HEK293 (cell line): Measurements from ENCODE around the gene PPP1R14B.

Experiments used
- EGR2 ChIP-seq: fragments of 450-650 bp; formaldehyde crosslinking; IDR thresholded peaks from 2 replicates; pipeline ENCODE4 v1.5.1; 2016; ENCODE audit warnings: low read depth, missing biosample characterization, missing genetic modification characterization
- GLI4 ChIP-seq: fragments of 450-650 bp; formaldehyde crosslinking; IDR thresholded peaks from 2 replicates; pipeline ENCODE4 v1.5.1; 2016; ENCODE audit warnings: missing biosample characterization, missing genetic modification characterization
- IKZF3 ChIP-seq: fragments of 450-650 bp; IDR thresholded peaks from 2 replicates; pipeline ENCODE4 v1.5.0; 2018; ENCODE audit warnings: missing biosample characterization, mild to moderate bottlenecking, missing genetic modification characterization, moderate library complexity
- KLF9 ChIP-seq: fragments of 450-650 bp; formaldehyde crosslinking; IDR thresholded peaks from 2 replicates; pipeline ENCODE4 v1.5.1; 2016; ENCODE audit warnings: missing biosample characterization, missing genetic modification characterization, low read depth
- TRIM28 ChIP-seq: IDR thresholded peaks from 2 replicates; pipeline ENCODE4 v1.6.1; 2011; ENCODE audit warnings: low read length, control low read depth, borderline replicate concordance
- ZBTB48 ChIP-seq: fragments of 450-650 bp; formaldehyde crosslinking; IDR thresholded peaks from 2 replicates; pipeline ENCODE4 v1.5.1; 2016; ENCODE audit warnings: missing biosample characterization, missing genetic modification characterization
- ZEB2 ChIP-seq: fragments of 450-650 bp; formaldehyde crosslinking; IDR thresholded peaks from 2 replicates; pipeline ENCODE4 v1.5.1; 2016; ENCODE audit warnings: missing biosample characterization, missing genetic modification characterization
- ZFP69B ChIP-seq: fragments of 450-650 bp; formaldehyde crosslinking; IDR thresholded peaks from 2 replicates; pipeline ENCODE4 v1.5.1; 2016; ENCODE audit warnings: missing biosample characterization, missing genetic modification characterization
- ZIC2 ChIP-seq: fragments of 450-650 bp; formaldehyde crosslinking; IDR thresholded peaks from 2 replicates; pipeline ENCODE4 v1.5.1; 2016; ENCODE audit warnings: missing biosample characterization, missing genetic modification characterization
- ZNF133 ChIP-seq: fragments of 450-650 bp; formaldehyde crosslinking; IDR thresholded peaks from 2 replicates; pipeline ENCODE4 v1.5.1; 2016; ENCODE audit warnings: missing biosample characterization, missing genetic modification characterization
- ZNF16 ChIP-seq: fragments of 450-650 bp; formaldehyde crosslinking; IDR thresholded peaks from 2 replicates; pipeline ENCODE4 v1.5.1; 2016; ENCODE audit warnings: low read depth, missing biosample characterization, missing genetic modification characterization
- ZNF19 ChIP-seq: fragments of 450-650 bp; formaldehyde crosslinking; IDR thresholded peaks from 2 replicates; pipeline ENCODE4; 2016; ENCODE audit warnings: missing biosample characterization, missing genetic modification characterization, low read depth
- ZNF214 ChIP-seq: fragments of 450-650 bp; formaldehyde crosslinking; IDR thresholded peaks from 2 replicates; pipeline ENCODE4 v1.5.1; 2017; ENCODE audit warnings: missing biosample characterization, mild to moderate bottlenecking, missing genetic modification characterization, borderline replicate concordance
- ZNF501 ChIP-seq: fragments of 450-650 bp; formaldehyde crosslinking; IDR thresholded peaks from 2 replicates; pipeline ENCODE4 v1.5.1; 2016; ENCODE audit warnings: missing biosample characterization, missing genetic modification characterization
- ZNF521 ChIP-seq: fragments of 450-650 bp; formaldehyde crosslinking; IDR thresholded peaks from 2 replicates; pipeline ENCODE4 v1.5.1; 2017; ENCODE audit warnings: missing biosample characterization, mild to moderate bottlenecking, missing genetic modification characterization
- ZNF548 ChIP-seq: fragments of 450-650 bp; formaldehyde crosslinking; IDR thresholded peaks from 2 replicates; pipeline ENCODE4 v1.5.1; 2016; ENCODE audit warnings: missing biosample characterization, missing genetic modification characterization
- ZNF555 ChIP-seq: fragments of 450-650 bp; formaldehyde crosslinking; conservative IDR thresholded peaks from 2 replicates; pipeline ENCODE4 v1.5.1; 2017; ENCODE audit warnings: missing biosample characterization, mild to moderate bottlenecking, missing genetic modification characterization, inconsistent platforms
- ZNF623 ChIP-seq: fragments of 450-650 bp; formaldehyde crosslinking; IDR thresholded peaks from 2 replicates; pipeline ENCODE4 v1.5.1; 2016; ENCODE audit warnings: missing biosample characterization, missing genetic modification characterization
- ZSCAN23 ChIP-seq: fragments of 450-650 bp; formaldehyde crosslinking; IDR thresholded peaks from 2 replicates; pipeline ENCODE4 v1.5.1; 2016; ENCODE audit warnings: missing biosample characterization, missing genetic modification characterization
- TF ChIP-seq, protein P1 (sequence below): fragments of 450-650 bp; formaldehyde crosslinking; IDR thresholded peaks from 2 replicates; pipeline ENCODE4 v1.5.1; 2016; ENCODE audit warnings: missing biosample characterization, missing genetic modification characterization
- TF ChIP-seq, protein P2 (sequence below): fragments of 450-650 bp; formaldehyde crosslinking; IDR thresholded peaks from 2 replicates; pipeline ENCODE4 v1.5.1; 2016; ENCODE audit warnings: missing biosample characterization, missing genetic modification characterization
- TF ChIP-seq, protein P3 (sequence below): fragments of 450-650 bp; formaldehyde crosslinking; IDR thresholded peaks from 2 replicates; pipeline ENCODE4 v1.5.1; 2016; ENCODE audit warnings: missing biosample characterization, missing genetic modification characterization, borderline replicate concordance
- TF ChIP-seq, protein P4 (sequence below): fragments of 450-650 bp; formaldehyde crosslinking; IDR thresholded peaks from 2 replicates; pipeline ENCODE4 v1.5.1; 2016; ENCODE audit warnings: missing biosample characterization, missing genetic modification characterization
- TF ChIP-seq, protein P5 (sequence below): fragments of 450-650 bp; formaldehyde crosslinking; IDR thresholded peaks from 2 replicates; pipeline ENCODE4 v1.5.1; 2017; ENCODE audit warnings: missing biosample characterization, mild to moderate bottlenecking, missing genetic modification characterization, moderate library complexity
- TF ChIP-seq, protein P6 (sequence below): fragments of 450-650 bp; formaldehyde crosslinking; IDR thresholded peaks from 2 replicates; pipeline ENCODE4 v1.5.1; 2017; ENCODE audit warnings: missing biosample characterization, missing genetic modification characterization

PPP1R14B gene

DNA sequence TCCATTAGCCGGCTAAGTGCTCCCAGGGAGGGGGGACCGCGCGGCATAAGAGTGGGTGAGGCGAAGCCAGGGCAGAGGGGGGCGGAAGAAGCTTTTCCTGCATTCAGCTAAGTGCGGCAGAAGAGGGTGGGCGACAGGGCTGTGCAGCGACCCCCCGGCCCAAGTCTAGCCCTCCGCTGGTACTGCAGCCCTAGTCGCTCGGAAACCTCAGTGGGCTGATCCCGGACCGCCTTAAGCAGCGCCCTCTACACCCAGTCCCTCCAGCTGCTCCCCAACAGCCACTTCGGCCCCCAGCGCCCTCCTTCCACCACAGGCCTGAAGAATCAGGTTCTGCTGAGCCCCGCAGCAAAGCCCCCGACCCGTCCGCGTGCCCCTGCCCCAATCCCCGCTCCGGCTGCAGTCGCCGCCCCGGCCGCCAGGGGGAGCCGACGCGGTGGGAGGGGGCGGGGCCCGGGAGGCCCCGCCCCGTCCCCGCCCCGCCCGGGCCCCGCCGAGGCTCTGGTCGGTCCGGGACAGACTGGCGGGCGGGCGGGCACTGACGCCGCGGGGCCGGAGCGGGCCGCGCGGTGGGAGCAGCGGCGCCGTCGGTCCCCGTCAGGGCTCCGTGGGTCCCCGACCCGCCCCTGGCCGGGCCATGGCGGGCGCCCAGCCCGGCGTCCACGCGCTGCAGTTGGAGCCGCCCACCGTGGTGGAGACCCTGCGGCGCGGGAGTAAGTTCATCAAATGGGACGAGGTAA lies 4.4 kb upstream of the PPP1R14B start, which contains the start of gene PLCB3 (continued):
- TF ChIP-seq, protein P1, sequence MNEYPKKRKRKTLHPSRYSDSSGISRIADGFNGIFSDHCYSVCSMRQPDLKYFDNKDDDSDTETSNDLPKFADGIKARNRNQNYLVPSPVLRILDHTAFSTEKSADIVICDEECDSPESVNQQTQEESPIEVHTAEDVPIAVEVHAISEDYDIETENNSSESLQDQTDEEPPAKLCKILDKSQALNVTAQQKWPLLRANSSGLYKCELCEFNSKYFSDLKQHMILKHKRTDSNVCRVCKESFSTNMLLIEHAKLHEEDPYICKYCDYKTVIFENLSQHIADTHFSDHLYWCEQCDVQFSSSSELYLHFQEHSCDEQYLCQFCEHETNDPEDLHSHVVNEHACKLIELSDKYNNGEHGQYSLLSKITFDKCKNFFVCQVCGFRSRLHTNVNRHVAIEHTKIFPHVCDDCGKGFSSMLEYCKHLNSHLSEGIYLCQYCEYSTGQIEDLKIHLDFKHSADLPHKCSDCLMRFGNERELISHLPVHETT (tag by site-specific recombination), result no peak
- peak; percentile 66 for TF ChIP-seq ZBTB48
- TF ChIP-seq IKZF3 (tag by site-specific recombination), result no peak
- no peak for TF ChIP-seq GLI4 (tag by site-specific recombination)
- TF ChIP-seq ZNF19, result no peak
- TF ChIP-seq ZNF623 (tag by site-specific recombination), result no peak
- no peak for TF ChIP-seq ZEB2 (tag by site-specific recombination)
- peak; percentile 41; the same call in 1 of the 2 replicates for TF ChIP-seq ZFP69B (tag by site-specific recombination)
- 0 out of 2 replicates have a peak, but pooled peaks have one; percentile 3 for TF ChIP-seq ZIC2 (tag by site-specific recombination)
- no peak for TF ChIP-seq TRIM28
- peak; percentile 34; the same call in 1 of the 2 replicates for TF ChIP-seq KLF9
- no peak for TF ChIP-seq ZNF214 (tag by site-specific recombination)
- TF ChIP-seq ZNF548, result no peak
- no peak for TF ChIP-seq ZNF555
- TF ChIP-seq, protein P2, sequence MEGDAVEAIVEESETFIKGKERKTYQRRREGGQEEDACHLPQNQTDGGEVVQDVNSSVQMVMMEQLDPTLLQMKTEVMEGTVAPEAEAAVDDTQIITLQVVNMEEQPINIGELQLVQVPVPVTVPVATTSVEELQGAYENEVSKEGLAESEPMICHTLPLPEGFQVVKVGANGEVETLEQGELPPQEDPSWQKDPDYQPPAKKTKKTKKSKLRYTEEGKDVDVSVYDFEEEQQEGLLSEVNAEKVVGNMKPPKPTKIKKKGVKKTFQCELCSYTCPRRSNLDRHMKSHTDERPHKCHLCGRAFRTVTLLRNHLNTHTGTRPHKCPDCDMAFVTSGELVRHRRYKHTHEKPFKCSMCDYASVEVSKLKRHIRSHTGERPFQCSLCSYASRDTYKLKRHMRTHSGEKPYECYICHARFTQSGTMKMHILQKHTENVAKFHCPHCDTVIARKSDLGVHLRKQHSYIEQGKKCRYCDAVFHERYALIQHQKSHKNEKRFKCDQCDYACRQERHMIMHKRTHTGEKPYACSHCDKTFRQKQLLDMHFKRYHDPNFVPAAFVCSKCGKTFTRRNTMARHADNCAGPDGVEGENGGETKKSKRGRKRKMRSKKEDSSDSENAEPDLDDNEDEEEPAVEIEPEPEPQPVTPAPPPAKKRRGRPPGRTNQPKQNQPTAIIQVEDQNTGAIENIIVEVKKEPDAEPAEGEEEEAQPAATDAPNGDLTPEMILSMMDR (tag by site-specific recombination), result peak; percentile 94
- TF ChIP-seq ZNF133 (tag by site-specific recombination), result no peak
- TF ChIP-seq EGR2 (tag by site-specific recombination), result peak; percentile 48
- TF ChIP-seq ZSCAN23 (tag by site-specific recombination), result no peak
- TF ChIP-seq, protein P3, sequence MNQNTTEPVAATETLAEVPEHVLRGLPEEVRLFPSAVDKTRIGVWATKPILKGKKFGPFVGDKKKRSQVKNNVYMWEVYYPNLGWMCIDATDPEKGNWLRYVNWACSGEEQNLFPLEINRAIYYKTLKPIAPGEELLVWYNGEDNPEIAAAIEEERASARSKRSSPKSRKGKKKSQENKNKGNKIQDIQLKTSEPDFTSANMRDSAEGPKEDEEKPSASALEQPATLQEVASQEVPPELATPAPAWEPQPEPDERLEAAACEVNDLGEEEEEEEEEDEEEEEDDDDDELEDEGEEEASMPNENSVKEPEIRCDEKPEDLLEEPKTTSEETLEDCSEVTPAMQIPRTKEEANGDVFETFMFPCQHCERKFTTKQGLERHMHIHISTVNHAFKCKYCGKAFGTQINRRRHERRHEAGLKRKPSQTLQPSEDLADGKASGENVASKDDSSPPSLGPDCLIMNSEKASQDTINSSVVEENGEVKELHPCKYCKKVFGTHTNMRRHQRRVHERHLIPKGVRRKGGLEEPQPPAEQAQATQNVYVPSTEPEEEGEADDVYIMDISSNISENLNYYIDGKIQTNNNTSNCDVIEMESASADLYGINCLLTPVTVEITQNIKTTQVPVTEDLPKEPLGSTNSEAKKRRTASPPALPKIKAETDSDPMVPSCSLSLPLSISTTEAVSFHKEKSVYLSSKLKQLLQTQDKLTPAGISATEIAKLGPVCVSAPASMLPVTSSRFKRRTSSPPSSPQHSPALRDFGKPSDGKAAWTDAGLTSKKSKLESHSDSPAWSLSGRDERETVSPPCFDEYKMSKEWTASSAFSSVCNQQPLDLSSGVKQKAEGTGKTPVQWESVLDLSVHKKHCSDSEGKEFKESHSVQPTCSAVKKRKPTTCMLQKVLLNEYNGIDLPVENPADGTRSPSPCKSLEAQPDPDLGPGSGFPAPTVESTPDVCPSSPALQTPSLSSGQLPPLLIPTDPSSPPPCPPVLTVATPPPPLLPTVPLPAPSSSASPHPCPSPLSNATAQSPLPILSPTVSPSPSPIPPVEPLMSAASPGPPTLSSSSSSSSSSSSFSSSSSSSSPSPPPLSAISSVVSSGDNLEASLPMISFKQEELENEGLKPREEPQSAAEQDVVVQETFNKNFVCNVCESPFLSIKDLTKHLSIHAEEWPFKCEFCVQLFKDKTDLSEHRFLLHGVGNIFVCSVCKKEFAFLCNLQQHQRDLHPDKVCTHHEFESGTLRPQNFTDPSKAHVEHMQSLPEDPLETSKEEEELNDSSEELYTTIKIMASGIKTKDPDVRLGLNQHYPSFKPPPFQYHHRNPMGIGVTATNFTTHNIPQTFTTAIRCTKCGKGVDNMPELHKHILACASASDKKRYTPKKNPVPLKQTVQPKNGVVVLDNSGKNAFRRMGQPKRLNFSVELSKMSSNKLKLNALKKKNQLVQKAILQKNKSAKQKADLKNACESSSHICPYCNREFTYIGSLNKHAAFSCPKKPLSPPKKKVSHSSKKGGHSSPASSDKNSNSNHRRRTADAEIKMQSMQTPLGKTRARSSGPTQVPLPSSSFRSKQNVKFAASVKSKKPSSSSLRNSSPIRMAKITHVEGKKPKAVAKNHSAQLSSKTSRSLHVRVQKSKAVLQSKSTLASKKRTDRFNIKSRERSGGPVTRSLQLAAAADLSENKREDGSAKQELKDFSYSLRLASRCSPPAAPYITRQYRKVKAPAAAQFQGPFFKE (tag by site-specific recombination), result no peak
- 0 out of 2 replicates have a peak, but pooled peaks have one; percentile 21 for TF ChIP-seq ZNF501
- TF ChIP-seq ZNF16 (tag by site-specific recombination), result no peak
- TF ChIP-seq, protein P4, sequence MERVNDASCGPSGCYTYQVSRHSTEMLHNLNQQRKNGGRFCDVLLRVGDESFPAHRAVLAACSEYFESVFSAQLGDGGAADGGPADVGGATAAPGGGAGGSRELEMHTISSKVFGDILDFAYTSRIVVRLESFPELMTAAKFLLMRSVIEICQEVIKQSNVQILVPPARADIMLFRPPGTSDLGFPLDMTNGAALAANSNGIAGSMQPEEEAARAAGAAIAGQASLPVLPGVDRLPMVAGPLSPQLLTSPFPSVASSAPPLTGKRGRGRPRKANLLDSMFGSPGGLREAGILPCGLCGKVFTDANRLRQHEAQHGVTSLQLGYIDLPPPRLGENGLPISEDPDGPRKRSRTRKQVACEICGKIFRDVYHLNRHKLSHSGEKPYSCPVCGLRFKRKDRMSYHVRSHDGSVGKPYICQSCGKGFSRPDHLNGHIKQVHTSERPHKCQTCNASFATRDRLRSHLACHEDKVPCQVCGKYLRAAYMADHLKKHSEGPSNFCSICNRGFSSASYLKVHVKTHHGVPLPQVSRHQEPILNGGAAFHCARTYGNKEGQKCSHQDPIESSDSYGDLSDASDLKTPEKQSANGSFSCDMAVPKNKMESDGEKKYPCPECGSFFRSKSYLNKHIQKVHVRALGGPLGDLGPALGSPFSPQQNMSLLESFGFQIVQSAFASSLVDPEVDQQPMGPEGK, result peak; percentile 39
- no peak for TF ChIP-seq ZNF521
- TF ChIP-seq, protein P5, sequence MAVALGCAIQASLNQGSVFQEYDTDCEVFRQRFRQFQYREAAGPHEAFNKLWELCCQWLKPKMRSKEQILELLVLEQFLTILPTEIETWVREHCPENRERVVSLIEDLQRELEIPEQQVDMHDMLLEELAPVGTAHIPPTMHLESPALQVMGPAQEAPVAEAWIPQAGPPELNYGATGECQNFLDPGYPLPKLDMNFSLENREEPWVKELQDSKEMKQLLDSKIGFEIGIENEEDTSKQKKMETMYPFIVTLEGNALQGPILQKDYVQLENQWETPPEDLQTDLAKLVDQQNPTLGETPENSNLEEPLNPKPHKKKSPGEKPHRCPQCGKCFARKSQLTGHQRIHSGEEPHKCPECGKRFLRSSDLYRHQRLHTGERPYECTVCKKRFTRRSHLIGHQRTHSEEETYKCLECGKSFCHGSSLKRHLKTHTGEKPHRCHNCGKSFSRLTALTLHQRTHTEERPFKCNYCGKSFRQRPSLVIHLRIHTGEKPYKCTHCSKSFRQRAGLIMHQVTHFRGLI (tag by site-specific recombination), result no peak
- TF ChIP-seq, protein P6, sequence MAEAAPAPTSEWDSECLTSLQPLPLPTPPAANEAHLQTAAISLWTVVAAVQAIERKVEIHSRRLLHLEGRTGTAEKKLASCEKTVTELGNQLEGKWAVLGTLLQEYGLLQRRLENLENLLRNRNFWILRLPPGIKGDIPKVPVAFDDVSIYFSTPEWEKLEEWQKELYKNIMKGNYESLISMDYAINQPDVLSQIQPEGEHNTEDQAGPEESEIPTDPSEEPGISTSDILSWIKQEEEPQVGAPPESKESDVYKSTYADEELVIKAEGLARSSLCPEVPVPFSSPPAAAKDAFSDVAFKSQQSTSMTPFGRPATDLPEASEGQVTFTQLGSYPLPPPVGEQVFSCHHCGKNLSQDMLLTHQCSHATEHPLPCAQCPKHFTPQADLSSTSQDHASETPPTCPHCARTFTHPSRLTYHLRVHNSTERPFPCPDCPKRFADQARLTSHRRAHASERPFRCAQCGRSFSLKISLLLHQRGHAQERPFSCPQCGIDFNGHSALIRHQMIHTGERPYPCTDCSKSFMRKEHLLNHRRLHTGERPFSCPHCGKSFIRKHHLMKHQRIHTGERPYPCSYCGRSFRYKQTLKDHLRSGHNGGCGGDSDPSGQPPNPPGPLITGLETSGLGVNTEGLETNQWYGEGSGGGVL (tag by site-specific recombination), result peak; percentile 66; the same call in 1 of the 2 replicates
